Activated CD4-positive, CD25-positive, alpha-beta regulatory T cell treated with anti-CD3 and anti-CD28 coated beads, Interleukin-2, amount 50 U/mL, for 16 hours (primary cell): ENCODE data around the gene CDK4.

Experiments used
- DNase-seq: peaks from one replicate; pipeline ENCODE4 v3.0.0-alpha.2; 2020; ENCODE audit warnings: low read depth, low spot score

Gene CDK4

DNA sequence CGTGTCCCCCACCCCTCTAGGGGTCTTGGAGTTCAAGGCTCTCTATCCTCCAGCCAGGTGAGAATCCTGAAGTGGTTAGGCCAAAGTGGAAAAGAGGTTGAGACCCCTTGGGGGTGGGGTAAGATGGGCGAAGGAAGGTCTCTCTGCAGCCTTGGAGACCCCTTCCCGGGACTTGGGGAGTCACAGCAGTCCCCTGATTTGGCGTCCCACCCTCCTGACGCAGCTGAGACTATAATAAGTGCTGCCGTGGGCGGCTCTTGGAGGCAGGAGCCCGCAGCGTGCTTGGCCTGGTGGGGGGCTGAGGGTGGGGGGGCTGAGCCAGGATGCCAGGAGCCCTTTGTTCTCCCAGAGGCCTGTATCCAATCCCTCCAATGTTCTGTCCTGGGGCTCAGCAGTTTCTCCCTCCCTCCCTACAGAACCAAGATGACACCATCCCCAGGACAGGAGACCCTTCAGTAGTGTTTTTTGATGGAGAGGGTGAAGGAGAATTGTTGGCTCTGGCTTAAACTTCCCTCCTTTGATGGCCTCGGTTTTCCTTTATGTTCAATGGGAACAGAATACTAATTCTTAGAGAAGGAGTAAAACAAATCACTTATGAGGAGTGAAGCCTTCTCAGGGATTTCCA, 12.1 kb downstream of the CDK4 start:
- no peak for DNase-seq

DNA sequence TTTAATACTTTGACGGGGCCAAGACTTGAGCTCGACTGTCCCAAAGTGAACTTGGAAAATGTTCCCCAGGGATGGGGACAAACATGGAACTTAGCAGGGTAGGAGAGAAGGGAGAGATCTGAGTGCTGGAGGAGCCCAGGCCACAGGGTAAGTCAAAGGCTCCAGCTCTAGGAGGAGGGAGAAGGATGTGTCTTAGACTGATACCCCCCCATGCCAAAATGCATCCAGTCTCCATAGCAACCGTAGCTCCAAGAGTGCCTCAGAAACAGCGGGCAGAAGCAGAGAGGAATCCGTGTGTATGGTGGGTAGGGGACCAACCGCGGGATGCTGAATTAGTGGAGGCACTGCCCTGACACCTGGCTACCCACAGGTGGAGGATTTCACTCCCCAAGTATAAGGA, 12.7 kb downstream of the CDK4 start:
- no peak for DNase-seq

GRCh38 chr12:57738661-57739237, 13.4 kb downstream of the CDK4 start, which contains the start of gene AGAP2:
TSS of gene AGAP2 (minus strand) at chr12:57738742. CDS start at chr12:57738246, 496 bp downstream.
- no peak for DNase-seq

- DNase-seq = no peak
These were observed 14.3 kb downstream of the CDK4 start for GRCh38 chr12:57737467-57738460.

DNA sequence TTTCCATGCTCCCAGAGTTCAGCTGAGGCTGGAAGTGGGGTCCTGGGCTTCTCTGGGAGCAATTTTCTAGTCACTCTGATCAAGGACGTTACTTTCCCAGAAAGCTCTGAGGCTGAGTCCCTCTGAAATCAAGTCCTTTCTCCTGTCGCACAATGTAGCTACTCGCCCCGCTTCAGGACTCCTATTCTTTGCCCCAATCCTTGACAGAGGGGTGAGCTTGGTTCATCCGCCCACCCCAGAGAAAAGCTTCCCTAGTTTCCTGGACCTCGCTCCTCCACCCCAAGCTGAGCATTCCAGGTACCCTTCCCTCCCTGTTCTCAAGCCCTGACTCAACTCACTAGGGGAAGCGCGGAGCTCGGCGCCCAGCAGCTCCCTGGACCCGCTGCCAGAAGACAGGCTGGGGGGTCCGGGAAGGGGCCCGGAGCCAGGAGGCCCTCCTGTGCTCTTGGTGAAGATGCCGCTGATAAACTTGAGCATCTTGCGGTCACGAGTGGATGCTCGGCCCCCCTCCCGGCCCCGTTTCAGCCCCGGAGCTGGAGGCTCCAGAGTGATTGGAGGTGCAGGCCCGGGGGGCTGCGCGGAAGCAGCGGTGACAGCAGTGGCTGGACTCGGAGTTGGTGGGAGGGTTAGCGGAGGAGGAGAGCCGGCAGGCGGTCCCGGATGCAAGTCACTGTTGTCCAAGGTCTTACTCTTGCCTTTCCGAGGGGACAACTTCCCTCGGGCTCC, 15.2 kb downstream of the CDK4 start:
- no peak for DNase-seq

DNA sequence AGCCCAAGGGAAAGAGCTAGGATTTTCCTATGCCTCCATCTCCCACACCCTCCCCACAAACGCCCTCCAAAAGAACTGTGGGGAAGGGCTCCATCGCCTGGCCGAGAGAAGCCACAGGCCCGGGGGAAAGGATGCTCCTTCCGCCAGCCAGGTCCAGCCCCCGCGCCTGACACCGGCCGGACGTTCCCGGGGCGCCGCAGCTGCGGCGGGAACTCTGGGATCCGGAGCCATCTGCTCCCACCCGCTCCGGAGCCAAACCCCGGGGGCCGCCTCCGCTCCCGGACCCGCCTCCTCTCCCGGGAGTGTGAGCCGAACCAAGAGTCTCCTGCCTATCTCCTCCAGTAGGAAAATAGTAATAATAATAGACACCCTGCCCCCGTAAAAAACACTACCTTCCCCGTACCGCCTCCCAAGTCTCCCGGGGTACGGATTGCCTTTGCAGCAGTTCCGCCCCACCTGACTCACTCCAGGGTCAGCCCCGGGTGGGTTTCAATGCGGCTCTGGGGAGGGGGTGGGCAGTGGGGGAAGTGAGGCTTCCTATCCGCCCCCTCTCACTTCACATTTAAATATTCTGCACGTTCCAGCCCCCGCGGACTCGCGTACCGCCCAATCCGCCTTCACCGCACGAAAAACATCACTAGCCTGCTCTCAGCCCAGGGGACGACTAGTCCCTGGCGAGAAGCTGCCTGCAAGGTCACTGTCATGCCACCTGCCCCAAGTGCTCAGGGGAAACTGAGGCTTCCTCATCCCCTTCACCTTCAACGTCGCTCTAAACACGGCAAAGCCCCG, 16.0 kb downstream of the CDK4 start:
- DNase-seq = no peak

DNA sequence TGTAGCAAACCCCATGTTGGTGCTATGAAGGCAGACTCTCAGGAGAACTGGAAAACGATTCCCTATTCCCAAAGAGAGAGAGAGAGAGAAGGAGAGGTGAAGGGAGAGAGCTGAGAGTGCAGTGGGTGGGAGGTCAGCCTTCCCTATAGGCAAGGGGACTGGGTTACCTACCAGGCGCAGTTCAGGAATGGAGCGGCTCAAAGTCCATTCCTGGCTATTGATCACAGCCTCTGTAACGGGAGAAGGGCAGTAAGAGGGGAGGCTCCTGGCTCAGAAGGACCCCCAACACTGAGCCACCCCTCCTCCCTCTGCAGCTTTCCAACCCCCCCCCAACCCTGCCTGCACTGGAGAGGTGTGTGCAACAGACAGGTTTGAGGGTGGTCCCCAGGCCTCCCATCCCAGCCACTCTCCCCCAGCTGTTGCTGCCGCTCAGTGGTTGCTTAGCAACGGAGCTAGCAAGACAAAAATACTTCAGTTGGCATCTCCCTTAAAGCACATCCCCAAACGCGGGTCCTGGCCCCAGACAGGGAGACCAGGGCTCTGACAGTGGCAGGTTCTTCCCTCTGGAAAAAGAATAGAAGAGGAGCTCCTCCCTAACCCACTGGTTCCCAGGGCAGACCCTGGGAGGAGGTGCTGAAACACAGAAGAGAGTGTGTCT, 16.8 kb downstream of the CDK4 start:
- no peak for DNase-seq

DNA sequence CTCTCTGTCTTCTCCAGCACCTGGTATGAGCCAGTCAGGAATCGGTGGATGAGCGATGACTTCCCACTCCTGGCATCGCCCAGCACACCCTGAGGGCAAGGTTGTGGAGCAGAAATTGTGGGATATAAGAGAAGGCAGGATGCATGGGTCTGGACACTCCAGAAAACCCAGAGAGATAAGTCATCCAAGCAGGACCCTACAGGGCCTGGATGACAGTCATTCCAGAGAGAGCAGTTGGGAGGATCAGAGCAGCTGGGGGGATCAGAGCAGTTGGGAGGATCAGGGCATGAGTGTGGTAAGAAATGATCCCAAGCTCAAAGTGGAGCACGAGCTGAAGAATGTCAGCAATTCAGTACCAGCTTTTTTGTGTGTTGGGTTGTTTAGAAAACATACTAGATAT, 17.5 kb downstream of the CDK4 start:
- DNase-seq = no peak

GRCh38 chr12:57733928-57734327, 18.2 kb downstream of the CDK4 start:
- DNase-seq = no peak

DNA sequence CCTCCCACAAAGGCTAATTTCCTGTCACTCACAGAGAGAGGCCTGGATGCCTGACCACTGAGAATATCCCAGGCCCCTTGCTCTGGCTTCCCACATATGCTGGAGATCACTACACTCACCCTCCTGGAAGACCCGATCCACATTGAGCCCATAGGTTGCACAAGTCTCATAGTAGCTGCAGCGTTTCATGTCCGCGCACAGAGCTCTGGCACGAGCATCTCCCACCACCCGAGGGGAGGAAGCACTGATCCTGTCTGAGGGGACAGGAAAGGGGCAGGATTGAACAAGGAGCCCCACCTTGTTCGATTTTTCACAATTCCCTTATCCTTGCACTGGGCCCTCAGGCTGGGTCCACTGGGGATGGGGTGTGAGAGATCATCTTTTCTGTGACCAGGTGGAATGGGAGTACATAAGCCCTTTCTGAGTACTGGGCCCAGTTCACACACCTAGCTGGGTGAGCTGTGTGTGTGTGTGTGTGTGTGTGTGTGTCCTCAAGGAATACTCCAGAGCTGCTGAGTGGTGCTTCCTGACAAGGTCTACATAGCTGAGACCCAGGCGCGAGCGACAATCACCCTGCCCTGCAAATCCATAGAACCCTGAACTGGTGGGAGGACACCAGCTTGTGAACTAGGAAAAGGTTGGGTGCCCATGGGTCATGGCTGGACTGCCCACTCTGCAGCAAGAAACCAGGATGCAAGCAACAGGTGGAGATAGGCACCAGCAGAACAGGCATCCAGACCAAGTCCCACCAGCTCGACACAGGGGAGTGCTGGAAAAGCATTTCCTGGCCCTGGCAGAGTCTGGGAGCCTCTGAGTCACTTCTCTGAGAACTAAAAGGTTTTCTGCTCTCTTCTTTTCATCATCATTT, 19.1 kb downstream of the CDK4 start:
- no peak for DNase-seq

GRCh38 chr12:57732270-57732669, 19.8 kb downstream of the CDK4 start:
- no peak for DNase-seq

DNA sequence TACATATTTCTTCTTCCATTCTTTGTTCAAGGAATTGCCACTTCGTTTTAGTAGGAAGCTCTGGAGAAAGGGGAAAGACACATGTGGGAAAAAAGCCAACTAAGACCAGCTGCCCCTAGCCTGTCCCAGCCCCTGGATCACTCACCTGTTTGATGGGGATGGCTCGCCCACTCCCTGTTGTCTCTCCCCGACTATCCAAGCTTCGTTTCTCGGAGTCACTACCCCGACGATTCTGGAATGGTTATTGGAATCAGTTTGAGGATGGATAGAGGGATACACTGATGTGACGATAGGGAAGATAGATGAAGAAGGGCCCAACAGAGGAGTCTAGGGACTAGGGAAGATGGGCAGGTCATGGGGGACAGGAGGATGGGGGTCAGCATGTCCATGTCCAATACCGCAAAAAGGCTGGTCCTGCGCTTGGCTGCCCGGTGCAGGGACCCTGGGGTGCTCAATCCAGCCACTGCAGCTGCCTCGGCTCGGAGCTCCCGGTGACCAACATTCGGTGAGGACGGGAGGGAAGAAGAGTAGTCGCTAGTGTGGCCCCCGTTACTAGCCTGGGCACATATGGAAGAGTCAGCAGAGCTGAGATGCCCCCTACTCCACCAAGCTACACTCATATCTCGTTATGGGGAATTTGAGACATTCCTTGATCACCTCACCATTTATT, 20.6 kb downstream of the CDK4 start:
- DNase-seq = no peak

GRCh38 chr12:57730336-57731067, 21.6 kb downstream of the CDK4 start:
- DNase-seq = no peak

- no peak for DNase-seq
These were observed 22.7 kb downstream of the CDK4 start for GRCh38 chr12:57729321-57729844.

- DNase-seq = no peak
These were observed 24.2 kb downstream of the CDK4 start for GRCh38 chr12:57727758-57728395.

GRCh38 chr12:57726884-57727757, 25.0 kb downstream of the CDK4 start:
- DNase-seq = no peak
